Measurements from ENCODE around the gene LRRC74B.
"Not testable (repeated sequence)": the region's sequence is repeated elsewhere in the genome, so short reads cannot be mapped to it uniquely, and the experiment has no call there.

LRRC74B gene

GRCh38 chr22:21069375-21069774, 23.6 kb downstream of the LRRC74B start:
- H3K4me3 ChIP-seq (IDR thresholded peaks at IDR 0.05; ENCODE audit: insufficient read depth, low read depth, low read length): no peak overlapping the region
- no peaks in the 10 kb centered on the region for H3K4me1 ChIP-seq (ENCODE audit: low read depth, poor library complexity, severe bottlenecking)
- no peak overlapping the region for H2AFZ ChIP-seq (ENCODE audit: low read depth)
- H3K9ac ChIP-seq: no peak overlapping the region
- H3K27me3 ChIP-seq (ENCODE audit: insufficient read depth, low read depth): no peaks in the 10 kb centered on the region
- H4K20me1 ChIP-seq (ENCODE audit: insufficient read depth): no peaks in the 10 kb centered on the region
- H3K27ac ChIP-seq: no peak overlapping the region
- H3K36me3 ChIP-seq (ENCODE audit: insufficient read depth): no peaks in the 10 kb centered on the region
- H3K79me2 ChIP-seq (ENCODE audit: insufficient read depth, low read depth): no peaks in the 10 kb centered on the region
- TF ChIP-seq CTCF (conservative IDR thresholded peaks at IDR 0.05; ENCODE audit: low read depth, low read length): no peak
- no peak overlapping the region for H3K4me2 ChIP-seq

- Histone ChIP-seq H3K4me3 (IDR thresholded peaks at IDR 0.05; ENCODE audit: insufficient read depth, low read depth, low read length) (no peak overlapping the region), H3K4me1 (ENCODE audit: low read depth, poor library complexity, severe bottlenecking) (no peaks in the 10 kb centered on the region), H3K27me3 (ENCODE audit: insufficient read depth, low read depth) (no peaks in the 10 kb centered on the region), H3K36me3 (ENCODE audit: insufficient read depth) (no peaks in the 10 kb centered on the region), H3K4me2 (no peak overlapping the region), H3K9ac (no peak overlapping the region), H4K20me1 (ENCODE audit: insufficient read depth) (no peaks in the 10 kb centered on the region), H2AFZ (ENCODE audit: low read depth) (no peak overlapping the region), H3K27ac (no peak overlapping the region), H3K79me2 (ENCODE audit: insufficient read depth, low read depth) (no peaks in the 10 kb centered on the region)
- no peak for TF ChIP-seq CTCF (conservative IDR thresholded peaks at IDR 0.05; ENCODE audit: low read depth, low read length)
These were observed 25.2 kb downstream of the LRRC74B start for GRCh38 chr22:21070690-21071615.

GRCh38 chr22:21071796-21072195, 26.1 kb downstream of the LRRC74B start:
- H3K4me3 ChIP-seq (IDR thresholded peaks at IDR 0.05; ENCODE audit: insufficient read depth, low read depth, low read length): not testable (repeated sequence)

GRCh38 chr22:21073023-21073422, 27.3 kb downstream of the LRRC74B start:
- Histone ChIP-seq H4K20me1 (ENCODE audit: insufficient read depth) (no peaks in the 10 kb centered on the region), H3K4me2 (no peak overlapping the region), H2AFZ (ENCODE audit: low read depth) (no peak overlapping the region), H3K4me3 (IDR thresholded peaks at IDR 0.05; ENCODE audit: insufficient read depth, low read depth, low read length) (no peak overlapping the region), H3K4me1 (ENCODE audit: low read depth, poor library complexity, severe bottlenecking) (no peaks in the 10 kb centered on the region), H3K36me3 (ENCODE audit: insufficient read depth) (no peaks in the 10 kb centered on the region), H3K79me2 (ENCODE audit: insufficient read depth, low read depth) (no peaks in the 10 kb centered on the region), H3K27me3 (ENCODE audit: insufficient read depth, low read depth) (no peaks in the 10 kb centered on the region), H3K27ac (no peak overlapping the region), H3K9ac (no peak overlapping the region)
- TF ChIP-seq CTCF (conservative IDR thresholded peaks at IDR 0.05; ENCODE audit: low read depth, low read length): no peak

More at GRCh38 chr22:21071796-21072195, 26.1 kb downstream of the LRRC74B start:
- H3K27me3 ChIP-seq (ENCODE audit: insufficient read depth, low read depth); H3K9ac ChIP-seq; H4K20me1 ChIP-seq (ENCODE audit: insufficient read depth); H3K4me2 ChIP-seq; H3K4me1 ChIP-seq (ENCODE audit: low read depth, poor library complexity, severe bottlenecking); H3K27ac ChIP-seq; H2AFZ ChIP-seq (ENCODE audit: low read depth); H3K79me2 ChIP-seq (ENCODE audit: insufficient read depth, low read depth); H3K36me3 ChIP-seq (ENCODE audit: insufficient read depth): not testable (repeated sequence)

GRCh38 chr22:21073482-21073881, 27.7 kb downstream of the LRRC74B start:
- no peaks in the 10 kb centered on the region for H3K27me3 ChIP-seq (ENCODE audit: insufficient read depth, low read depth)
- H3K9ac ChIP-seq: no peak overlapping the region
- H3K36me3 ChIP-seq (ENCODE audit: insufficient read depth): no peaks in the 10 kb centered on the region
- H3K27ac ChIP-seq: no peak overlapping the region
- H3K4me2 ChIP-seq: no peak overlapping the region
- H2AFZ ChIP-seq (ENCODE audit: low read depth): no peak overlapping the region
- no peaks in the 10 kb centered on the region for H3K4me1 ChIP-seq (ENCODE audit: low read depth, poor library complexity, severe bottlenecking)
- H4K20me1 ChIP-seq (ENCODE audit: insufficient read depth): no peaks in the 10 kb centered on the region
- no peak overlapping the region for H3K4me3 ChIP-seq (IDR thresholded peaks at IDR 0.05; ENCODE audit: insufficient read depth, low read depth, low read length)
- TF ChIP-seq CTCF (conservative IDR thresholded peaks at IDR 0.05; ENCODE audit: low read depth, low read length): no peak
- H3K79me2 ChIP-seq (ENCODE audit: insufficient read depth, low read depth): no peaks in the 10 kb centered on the region
